NCI-H748 treated with DMSO at 0.1 percent for 48 hours (cell line): ENCODE data around the gene WARS2.

Source experiments
- DNase-seq: peaks from one replicate; lab custom pipeline; 2025; lab: John Stamatoyannopoulos, UW

Gene WARS2

GRCh38 chr1:119081700-119082099 lies 58.8 kb downstream of the WARS2 start:
- DNase-seq = no peak

GRCh38 chr1:119081267-119081666 lies 59.2 kb downstream of the WARS2 start:
- no peak for DNase-seq

DNA sequence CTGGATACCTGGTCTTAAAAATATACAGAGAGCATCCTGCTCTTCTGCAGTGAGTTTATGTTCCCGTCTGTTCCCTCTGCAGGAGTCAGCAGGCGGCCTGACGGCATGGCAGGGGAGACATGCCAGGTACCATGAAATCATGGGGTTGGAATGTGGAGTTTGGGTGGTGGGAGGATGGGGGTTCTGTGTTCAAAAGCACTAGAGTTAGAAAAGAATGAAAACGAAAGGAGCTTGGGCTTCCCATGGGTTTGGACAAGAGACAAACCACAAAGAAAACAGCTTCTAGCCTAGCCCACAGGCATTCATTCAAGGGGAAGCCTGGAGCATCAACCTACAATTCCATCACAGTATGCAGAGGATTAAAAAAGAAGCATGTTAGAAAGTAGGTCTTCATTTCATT lies 59.9 kb downstream of the WARS2 start:
- no peak for DNase-seq

- no peak for DNase-seq
Observed at GRCh38 chr1:119079881-119080280, 60.6 kb downstream of the WARS2 start.

- DNase-seq = no peak
Observed at GRCh38 chr1:119075614-119076013, 64.8 kb downstream of the WARS2 start.

GRCh38 chr1:119071321-119071720 lies 69.1 kb downstream of the WARS2 start:
- no peak for DNase-seq

DNA sequence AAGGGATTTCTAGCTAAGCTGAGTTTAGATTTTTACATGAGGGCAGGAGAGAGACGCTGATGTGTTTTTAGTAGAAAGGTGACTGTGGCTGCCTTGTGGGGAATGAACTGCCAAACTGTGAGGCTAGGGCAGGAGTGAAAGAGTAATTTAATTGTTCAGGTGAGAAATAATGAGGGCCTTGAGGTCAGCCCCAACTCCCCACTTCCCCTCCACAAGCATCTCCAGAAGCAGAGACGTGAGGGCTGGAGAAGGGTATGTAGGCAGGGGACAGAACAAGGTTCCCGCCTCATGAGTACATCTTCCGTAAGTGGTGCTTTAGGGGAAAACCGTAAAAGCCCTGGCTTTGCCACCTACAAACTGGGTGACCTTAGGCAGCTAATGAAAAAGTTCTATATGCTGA lies 70.8 kb downstream of the WARS2 start:
- DNase-seq = no peak

DNA sequence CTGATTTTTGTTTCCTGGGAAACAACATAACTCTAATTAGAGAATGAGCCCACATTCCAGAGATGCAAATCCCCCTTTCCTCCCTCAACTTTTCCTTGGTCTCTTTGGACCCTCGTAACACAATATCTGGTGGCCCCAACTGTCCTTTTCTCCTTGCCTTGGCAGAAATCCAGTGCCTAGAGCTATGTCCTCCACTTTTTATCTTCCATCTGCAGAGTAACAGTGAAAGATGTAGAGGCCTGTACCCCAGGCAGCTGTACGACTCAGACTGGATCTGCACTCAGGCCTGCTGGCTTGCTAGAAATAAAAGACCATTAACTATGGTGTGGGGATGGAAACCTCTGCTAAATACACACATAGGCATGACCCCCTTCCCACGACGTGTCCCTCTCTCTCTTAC lies 72.0 kb downstream of the WARS2 start:
- DNase-seq = no peak

GRCh38 chr1:119061700-119062099 lies 78.8 kb downstream of the WARS2 start:
- no peak for DNase-seq

- DNase-seq = no peak
Observed at GRCh38 chr1:119055568-119055967, 84.9 kb downstream of the WARS2 start.

DNA sequence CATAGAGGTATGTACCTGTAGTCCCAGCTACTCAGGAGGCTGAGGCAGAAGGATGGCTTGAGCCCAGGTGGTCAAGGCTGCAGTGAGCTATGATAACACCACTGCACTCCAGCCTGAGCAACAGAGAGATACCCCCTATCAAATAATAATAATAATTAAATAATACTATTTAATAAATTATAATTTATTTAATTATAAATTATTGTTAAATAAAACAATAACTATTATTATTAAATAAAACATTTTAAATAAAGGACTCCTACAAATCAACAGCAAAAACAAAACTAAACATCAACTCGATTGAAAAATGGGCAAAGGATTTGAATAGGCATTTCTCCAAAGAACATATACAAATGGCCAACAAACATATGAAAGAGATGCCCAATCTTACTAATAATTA lies 86.5 kb downstream of the WARS2 start:
- DNase-seq = no peak

DNA sequence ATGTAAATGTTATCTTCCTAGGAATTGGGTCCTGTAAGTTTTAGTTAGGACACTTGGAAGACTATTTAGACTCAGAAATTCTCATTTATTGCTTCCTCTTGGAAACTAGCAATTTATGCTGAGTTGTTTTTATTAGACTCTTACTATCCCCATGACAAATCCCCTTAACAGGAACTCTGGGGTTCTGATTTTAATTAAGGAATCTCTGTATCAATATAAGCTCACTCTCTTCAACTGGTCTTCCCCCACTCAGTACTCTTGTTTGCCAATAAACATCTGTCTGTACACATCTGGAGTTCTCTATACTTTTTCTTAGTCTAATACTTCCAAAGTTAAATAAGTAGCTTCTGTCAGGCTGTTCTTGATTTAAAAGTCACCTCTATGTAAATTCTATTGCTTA lies 88.2 kb downstream of the WARS2 start:
- no peak for DNase-seq

GRCh38 chr1:119048624-119049404 lies 91.6 kb downstream of the WARS2 start:
- DNase-seq = no peak

GRCh38 chr1:119046785-119047438 lies 93.5 kb downstream of the WARS2 start:
- no peak for DNase-seq

DNA sequence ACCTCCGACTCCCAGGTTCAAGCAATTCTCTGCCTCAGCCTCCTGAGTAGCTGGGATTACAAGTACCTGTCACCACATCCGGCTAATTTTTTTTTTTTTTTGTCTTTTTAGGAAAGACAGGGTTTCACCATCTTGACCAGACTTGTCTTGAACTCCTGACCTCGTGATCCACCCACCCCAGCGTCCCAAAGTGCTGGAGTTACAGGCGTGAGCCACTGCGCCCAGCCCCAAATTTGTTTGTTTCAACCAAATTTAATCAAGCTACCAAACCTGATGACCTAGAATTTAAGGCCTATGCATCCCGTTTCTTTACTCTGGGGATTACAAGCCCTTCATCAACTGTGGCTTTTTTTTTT lies 94.0 kb downstream of the WARS2 start:
- DNase-seq = no peak

- DNase-seq = no peak
Observed at GRCh38 chr1:119045096-119045746, 95.2 kb downstream of the WARS2 start.

GRCh38 chr1:119040906-119041305 lies 99.5 kb downstream of the WARS2 start:
- no peak for DNase-seq

DNA sequence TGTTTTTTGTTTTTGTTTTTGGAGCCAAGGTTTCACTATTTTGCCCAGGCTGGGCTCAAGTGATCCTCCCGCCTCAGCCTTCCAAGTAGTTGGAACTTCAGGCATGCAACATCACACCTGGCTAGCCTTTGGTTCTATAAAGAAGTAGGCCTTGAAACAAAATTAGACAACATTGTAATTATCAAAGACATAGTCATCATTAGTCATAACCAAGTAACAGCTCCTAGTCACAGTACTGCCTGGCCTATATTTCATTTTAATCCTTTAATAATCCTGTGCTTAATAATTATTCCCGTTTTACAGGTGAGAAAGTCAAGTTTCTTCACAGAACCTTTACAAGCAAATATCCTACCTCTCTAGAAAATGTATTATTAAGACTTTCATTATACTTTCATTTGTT lies 100.0 kb downstream of the WARS2 start:
- no peak for DNase-seq

DNA sequence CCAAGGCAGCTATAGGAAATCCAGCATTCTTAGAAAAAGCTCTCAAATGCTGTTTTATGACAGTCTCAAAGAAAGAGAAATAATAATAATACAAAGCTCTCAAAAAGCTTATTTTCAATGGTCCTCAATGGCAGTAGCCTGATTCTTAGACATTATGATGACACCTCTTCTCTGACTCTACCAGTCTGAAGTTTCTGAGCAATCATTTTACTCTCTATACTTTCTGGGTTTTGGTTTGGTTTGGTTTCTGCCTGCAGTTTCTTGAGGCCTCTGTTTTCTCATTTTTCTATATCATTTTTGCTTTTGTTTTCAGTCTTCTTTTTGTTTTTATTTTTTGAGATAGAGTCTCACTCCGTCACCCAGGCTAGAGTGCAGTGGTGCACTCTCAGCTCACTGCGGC lies 102.1 kb downstream of the WARS2 start:
- DNase-seq = no peak

GRCh38 chr1:119034359-119034758 lies 106.1 kb downstream of the WARS2 start:
- DNase-seq = no peak

GRCh38 chr1:119032986-119033385 lies 107.5 kb downstream of the WARS2 start:
- no peak for DNase-seq

GRCh38 chr1:119027759-119028158 lies 112.7 kb downstream of the WARS2 start:
- no peak for DNase-seq

GRCh38 chr1:119026956-119027355 lies 113.5 kb downstream of the WARS2 start:
- DNase-seq = no peak
